ENCODE results near the gene MAPK12.

GRCh38 chr22:50284479-50284878, 23.0 kb upstream of the MAPK12 start:
- TF ChIP-seq CTCF (IDR thresholded peaks at IDR 0.05) (no peak), POLR2A (IDR thresholded peaks at IDR 0.05) (no peak)

All from breast epithelium (tissue), 3 donors.